ENCODE measurements around the gene POMGNT1.

The POMGNT1 gene

DNA sequence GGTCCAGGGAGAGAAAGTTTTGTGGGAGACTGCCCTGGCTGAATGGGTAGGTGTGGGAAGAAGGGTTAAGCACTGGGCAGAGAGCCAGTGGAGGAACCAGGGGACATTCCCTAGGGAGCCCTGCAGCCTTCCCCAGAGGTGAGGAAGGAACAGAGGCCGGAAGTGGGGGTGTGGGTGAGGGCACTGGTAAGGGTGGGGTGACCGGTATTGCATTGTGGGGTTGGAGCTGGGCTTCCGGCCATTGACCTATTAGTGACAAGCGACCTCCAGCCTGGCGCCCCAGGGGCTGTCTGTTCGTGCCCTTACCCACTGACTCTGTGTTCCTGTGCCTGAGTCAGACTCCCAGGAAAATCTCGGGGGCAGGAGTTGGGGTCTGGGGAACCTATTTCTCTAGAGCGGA, 26.9 kb downstream of the POMGNT1 start:
- Mint-ChIP-seq H3K9me3 (no peaks in the 10 kb centered on the region), H3K27me3 (peaks cover 61% of the 10 kb centered on the region), H3K27ac (no peak overlapping the region), H3K4me3 (no peak overlapping the region), H3K36me3 (no peaks in the 10 kb centered on the region), H3K4me1 (peaks cover 16% of the 10 kb centered on the region)
- no peak for DNase-seq
- CTCF ChIA-PET, result interaction anchor here (1.5 kb wide), 1 partner anchor 10 kb away, joined by 7 read pairs; no protein-coding TSS in a partner anchor

DNA sequence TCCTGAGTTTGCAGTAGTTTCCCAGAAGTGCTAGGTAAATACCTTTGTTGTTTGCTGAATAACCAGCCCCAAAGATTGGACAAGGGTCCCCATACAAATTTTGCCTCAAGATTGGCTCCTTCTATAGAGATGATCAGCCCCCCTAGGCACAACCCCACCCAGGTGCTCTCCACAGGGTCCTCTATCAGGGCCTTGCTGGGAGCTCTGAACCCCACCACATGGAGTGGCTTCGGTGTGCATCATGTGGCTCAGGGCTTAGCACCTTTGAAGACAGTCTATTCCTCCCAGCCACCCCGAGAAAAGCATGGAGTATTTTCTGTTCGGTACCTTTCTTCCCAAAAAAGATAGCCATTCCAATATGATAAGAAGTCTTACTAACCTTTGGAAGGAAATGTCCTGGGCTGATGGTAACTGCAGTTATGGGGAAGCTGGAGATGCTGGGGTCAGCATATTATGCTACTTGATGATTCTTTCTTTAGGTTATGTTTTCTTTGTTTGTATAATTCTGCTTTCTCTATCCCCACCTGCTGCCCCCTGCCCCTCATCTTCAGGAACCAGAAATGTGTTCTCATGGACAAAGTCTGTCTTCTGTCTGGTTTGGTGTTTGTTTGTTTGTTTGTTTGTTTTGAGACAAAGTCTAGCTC, 28.3 kb downstream of the POMGNT1 start:
- CTCF ChIA-PET, result interaction anchor here (1.0 to 1.7 kb wide), 2 partner anchors 9 to 134 kb away, joined by 3 to 4 read pairs; no protein-coding TSS in a partner anchor
- H3K9me3 Mint-ChIP-seq, result no peaks in the 10 kb centered on the region
- peaks cover 19% of the 10 kb centered on the region for H3K4me1 Mint-ChIP-seq
- H3K4me3 Mint-ChIP-seq, result no peak overlapping the region
- H3K27ac Mint-ChIP-seq, result no peak overlapping the region
- H3K27me3 Mint-ChIP-seq, result peaks cover 67% of the 10 kb centered on the region
- DNase-seq, result no peak
- H3K36me3 Mint-ChIP-seq, result no peaks in the 10 kb centered on the region

DNA sequence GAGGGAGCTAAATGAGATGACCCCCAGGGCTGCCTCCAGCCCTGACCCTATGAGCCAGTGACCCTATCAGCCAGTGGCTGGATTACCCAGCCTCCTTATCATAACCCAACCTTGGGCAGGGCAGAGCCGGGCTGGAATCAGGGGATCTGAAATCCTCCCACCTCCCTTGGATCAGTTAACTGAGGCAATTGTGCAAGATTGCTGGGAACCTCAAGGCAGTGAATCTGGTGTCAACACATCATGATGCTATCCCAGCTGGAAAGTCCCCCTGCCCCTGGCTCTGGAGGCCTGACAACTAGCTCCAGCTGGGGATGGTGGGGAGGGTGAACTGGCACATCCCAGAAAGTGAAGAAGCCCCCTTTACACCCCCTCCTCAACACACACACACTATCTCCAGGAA, 29.8 kb downstream of the POMGNT1 start:
- Mint-ChIP-seq H3K36me3 (no peaks in the 10 kb centered on the region), H3K9me3 (no peaks in the 10 kb centered on the region), H3K4me3 (no peak overlapping the region), H3K27ac (no peak overlapping the region), H3K27me3 (peaks cover 81% of the 10 kb centered on the region), H3K4me1 (peaks cover 19% of the 10 kb centered on the region)
- DNase-seq, result no peak
- CTCF ChIA-PET, result interaction anchor here (1.1 to 1.4 kb wide), 2 partner anchors 126 to 132 kb away, joined by 3 read pairs; no protein-coding TSS in a partner anchor

DNA sequence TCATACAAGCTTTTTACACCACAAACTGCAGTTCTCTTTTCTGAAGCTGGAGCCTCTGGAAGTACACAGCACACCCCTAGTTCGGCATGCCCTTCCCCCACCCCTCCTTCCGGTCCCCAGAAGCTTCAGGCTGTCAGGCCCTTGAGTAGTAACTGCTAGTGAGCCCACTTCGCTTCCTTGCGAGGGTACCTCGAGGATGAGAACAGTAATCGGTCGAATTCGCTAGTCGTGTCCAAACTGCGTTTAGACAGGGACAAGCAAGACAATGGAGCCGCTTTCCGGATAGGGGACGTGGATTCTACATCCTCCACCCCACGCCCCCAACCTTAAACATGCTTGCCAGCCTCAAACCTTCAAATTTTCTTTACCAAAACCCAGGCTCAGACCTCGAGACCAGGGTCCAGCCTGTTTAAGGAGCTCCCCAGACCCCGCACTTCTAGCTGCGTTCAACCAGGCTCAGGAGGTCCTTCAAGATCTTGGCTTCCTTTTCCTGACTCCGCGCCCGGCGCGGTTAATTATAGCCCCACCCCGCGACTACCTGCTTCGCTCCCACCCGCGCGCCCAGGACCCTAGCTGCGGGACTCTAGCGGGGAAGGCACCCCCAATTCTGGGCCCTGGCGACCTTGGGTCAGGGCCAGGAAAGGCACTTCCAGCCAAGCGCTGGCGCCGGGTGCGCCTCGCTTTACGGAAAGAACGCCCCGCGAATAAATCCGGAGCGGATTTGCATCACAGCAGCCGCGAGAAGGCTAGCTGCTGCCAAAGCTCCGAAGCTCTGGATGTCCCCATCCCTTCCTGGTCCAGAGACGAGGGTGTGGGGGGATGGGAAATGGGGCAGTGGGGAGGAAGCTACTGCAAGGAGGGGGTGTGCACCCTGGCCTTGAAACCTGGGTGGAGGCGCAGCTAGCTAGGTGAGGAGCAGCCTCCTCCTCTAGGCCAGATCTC, 31.4 kb downstream of the POMGNT1 start:
- Mint-ChIP-seq H3K9me3 (no peaks in the 10 kb centered on the region), H3K36me3 (no peaks in the 10 kb centered on the region), H3K27ac (peak overlapping the region; percentile 87), H3K27me3 (peaks cover 70% of the 10 kb centered on the region), H3K4me1 (peaks cover 19% of the 10 kb centered on the region), H3K4me3 (peak overlapping the region; percentile 75)
- CTCF ChIA-PET, result interaction anchor here (0.7 to 1.8 kb wide), 6 partner anchors 9 to 129 kb away, joined by 3 to 11 read pairs (median 5); partner anchors contain the start of gene P3R3URF
- DNase-seq, result peak; percentile 71

DNA sequence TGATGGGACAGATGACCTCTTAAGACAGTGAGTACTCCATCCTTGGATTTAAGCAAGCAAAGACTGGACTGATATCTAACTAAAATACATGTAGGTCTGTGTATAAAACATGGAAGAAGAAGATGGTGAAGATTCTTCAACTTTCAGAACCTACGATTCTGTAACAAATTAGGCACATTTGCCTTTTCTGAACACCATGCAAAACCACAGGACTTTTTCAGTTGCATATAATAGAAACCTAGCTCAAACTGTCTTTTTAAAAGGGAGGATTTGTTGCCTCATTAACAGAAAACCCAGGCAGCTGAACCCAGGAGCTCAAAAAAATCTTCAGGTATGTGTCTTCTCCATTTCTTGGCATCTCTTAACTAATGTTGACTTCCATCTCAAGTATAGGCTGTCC, 38.0 kb downstream of the POMGNT1 start:
- H3K4me3 Mint-ChIP-seq, result no peak overlapping the region
- no peaks in the 10 kb centered on the region for H3K9me3 Mint-ChIP-seq
- no peaks in the 10 kb centered on the region for H3K4me1 Mint-ChIP-seq
- no peak for DNase-seq
- no peaks in the 10 kb centered on the region for H3K36me3 Mint-ChIP-seq
- CTCF ChIA-PET, result no interaction called here
- no peak overlapping the region for H3K27ac Mint-ChIP-seq
- peaks cover 19% of the 10 kb centered on the region for H3K27me3 Mint-ChIP-seq

DNA sequence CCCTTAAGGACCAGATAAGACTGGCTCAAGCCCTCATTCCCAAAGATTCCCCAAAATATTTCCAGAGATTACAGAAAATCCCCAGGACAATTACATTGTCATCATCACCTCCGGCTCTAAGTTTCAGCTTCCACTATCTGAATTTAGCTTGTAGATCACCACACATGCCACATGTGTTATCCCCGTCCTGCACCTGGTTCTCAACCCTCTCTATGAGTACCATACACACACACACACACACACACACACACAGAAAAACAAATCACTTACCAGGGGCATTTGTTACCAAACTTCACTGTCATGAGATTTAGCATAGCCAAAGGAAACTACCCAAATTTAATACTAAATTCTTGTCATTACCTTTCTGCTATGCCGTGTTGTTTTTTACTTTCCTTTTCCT, 38.7 kb downstream of the POMGNT1 start:
- Mint-ChIP-seq H3K4me3 (no peak overlapping the region), H3K9me3 (no peaks in the 10 kb centered on the region), H3K27me3 (peaks cover 12% of the 10 kb centered on the region), H3K36me3 (no peaks in the 10 kb centered on the region), H3K27ac (no peak overlapping the region), H3K4me1 (no peaks in the 10 kb centered on the region)
- DNase-seq, result no peak
- CTCF ChIA-PET, result no interaction called here

DNA sequence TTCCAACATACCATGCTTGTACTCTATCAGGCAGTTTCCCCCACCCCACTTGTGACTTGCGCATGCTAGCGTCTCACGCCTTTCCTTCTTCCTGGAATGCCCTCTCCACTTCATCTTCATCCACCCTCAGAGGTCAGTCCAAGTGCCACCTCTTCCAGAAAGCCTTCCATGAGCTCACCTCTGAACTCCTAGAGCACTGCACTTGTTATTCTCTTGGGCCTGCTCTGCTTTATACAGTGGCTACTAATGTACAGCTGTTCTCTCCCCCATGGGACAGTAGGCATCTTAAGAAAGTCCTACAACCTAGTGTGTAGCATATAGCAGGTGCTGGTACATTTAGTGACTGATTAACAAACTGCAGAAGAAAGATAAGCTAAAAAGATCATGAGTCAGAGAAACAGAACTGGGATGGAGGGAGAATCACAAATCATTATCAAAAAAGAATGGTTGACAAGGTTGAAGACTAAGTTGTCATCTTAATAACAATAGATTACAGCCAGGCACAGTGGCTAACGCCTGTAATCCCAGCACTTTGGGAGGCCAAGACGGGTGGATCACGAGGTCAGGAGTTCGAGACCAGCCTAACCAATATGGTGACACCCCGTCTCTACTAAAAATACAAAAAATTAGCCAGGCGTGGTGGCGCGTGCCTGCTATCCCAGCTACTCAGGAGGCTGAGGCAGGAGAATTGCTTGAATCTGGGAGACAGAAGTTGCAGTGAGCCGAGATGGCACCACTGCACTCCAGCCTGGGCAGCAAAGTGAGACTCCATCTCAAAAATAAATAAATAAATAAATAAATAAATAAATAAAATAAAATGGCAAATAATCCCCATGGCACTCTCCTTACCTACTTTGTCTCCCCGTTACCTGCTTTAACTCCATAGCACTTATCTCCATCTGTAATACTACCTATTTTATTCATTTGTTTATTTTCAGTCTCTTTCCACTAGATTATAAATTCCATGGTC, 39.6 kb downstream of the POMGNT1 start:
- peaks cover 3% of the 10 kb centered on the region for H3K27me3 Mint-ChIP-seq
- H3K27ac Mint-ChIP-seq, result no peak overlapping the region
- no peak overlapping the region for H3K4me3 Mint-ChIP-seq
- H3K9me3 Mint-ChIP-seq, result no peaks in the 10 kb centered on the region
- CTCF ChIA-PET, result no interaction called here
- DNase-seq, result no peak
- H3K36me3 Mint-ChIP-seq, result no peaks in the 10 kb centered on the region
- H3K4me1 Mint-ChIP-seq, result no peaks in the 10 kb centered on the region

DNA sequence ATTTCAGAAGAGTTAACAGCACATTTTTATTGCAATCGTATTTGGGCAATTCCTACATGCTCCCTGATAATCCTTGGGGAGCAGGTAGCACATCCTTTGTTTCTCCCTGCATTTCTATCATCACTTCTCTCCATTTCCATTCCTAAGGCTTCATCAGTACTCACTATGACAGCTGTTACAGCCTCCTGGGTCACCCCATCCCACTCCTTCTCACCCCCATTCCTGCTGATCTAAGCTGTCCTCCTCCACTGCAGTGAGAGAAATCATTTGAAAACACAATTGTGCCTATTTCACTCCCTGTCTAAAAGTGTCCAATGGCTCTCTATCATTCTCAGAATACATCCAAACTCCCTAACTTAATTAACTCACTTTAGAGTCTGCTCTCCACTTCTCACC, 40.3 kb downstream of the POMGNT1 start:
- H3K9me3 Mint-ChIP-seq, result no peaks in the 10 kb centered on the region
- H3K36me3 Mint-ChIP-seq, result no peaks in the 10 kb centered on the region
- no peak overlapping the region for H3K27ac Mint-ChIP-seq
- CTCF ChIA-PET, result interaction anchor here (1.1 to 1.6 kb wide), 2 partner anchors 9 to 16 kb away, joined by 4 read pairs; no protein-coding TSS in a partner anchor
- no peaks in the 10 kb centered on the region for H3K4me1 Mint-ChIP-seq
- DNase-seq, result no peak
- H3K4me3 Mint-ChIP-seq, result no peak overlapping the region
- no peaks in the 10 kb centered on the region for H3K27me3 Mint-ChIP-seq

DNA sequence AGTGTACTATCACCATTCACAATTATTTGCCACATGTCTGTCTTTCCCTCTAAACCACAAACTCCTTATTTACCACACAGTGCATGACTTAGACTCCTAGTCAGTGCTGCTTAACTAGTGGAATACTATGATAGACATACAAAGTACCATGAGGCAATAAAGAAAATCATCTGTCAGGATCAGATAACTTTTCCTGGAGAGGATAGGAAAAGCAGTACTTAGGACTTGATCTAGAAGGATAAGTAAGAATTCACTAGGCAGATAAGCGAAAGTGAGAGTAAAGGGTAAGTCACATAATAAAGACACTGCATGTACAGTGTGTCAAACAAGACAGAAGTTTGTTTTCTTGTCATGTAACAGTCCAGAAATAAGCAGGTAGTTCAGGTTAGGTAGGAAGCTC, 44.5 kb downstream of the POMGNT1 start:
- Mint-ChIP-seq H3K4me1 (no peaks in the 10 kb centered on the region), H3K27ac (no peak overlapping the region), H3K36me3 (no peaks in the 10 kb centered on the region), H3K27me3 (no peaks in the 10 kb centered on the region), H3K9me3 (no peaks in the 10 kb centered on the region), H3K4me3 (no peak overlapping the region)
- DNase-seq, result no peak
- CTCF ChIA-PET, result no interaction called here

DNA sequence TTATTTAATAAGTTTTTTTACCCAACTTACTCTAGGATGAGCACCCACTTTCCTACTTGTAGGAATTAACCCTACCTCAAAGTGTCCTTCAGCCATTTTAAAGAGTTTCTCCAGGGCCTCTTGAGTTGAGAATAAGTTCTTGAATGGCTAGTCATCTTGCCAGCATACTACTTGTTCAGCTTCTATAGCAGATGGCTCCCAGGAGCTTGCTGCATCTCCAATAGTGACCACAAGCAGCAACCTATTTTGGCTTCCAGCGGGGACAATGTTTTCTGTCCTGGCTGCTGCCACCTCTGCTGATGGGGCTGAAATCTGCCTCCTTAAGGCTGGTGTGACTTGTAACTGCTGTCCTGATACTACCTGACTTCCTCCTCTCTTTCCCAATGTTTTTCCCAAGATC, 45.0 kb downstream of the POMGNT1 start:
- no peaks in the 10 kb centered on the region for H3K36me3 Mint-ChIP-seq
- H3K27ac Mint-ChIP-seq, result no peak overlapping the region
- H3K4me1 Mint-ChIP-seq, result no peaks in the 10 kb centered on the region
- H3K4me3 Mint-ChIP-seq, result no peak overlapping the region
- no peaks in the 10 kb centered on the region for H3K9me3 Mint-ChIP-seq
- H3K27me3 Mint-ChIP-seq, result peaks cover under 1% of the 10 kb centered on the region
- CTCF ChIA-PET, result no interaction called here
- no peak for DNase-seq

DNA sequence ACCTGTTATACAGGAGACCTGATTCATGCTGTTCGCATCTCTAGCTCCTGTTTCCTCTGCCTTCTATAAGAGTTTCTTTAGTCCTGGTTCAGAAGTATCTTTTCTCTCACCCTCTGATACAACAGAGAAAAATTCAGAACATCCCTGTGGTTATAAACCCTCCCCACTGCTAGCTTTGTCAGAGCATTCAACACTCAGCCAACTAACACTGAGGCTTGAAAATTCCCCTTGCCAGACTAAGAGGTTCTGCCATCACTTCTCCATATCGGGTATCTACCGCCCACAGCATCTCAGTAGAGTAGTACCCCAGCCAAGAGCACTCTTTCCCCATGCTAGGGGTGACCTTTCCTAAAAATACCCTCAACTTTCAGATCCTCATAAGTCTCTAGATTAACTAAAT, 46.2 kb downstream of the POMGNT1 start:
- peaks cover 9% of the 10 kb centered on the region for H3K27me3 Mint-ChIP-seq
- no peak overlapping the region for H3K27ac Mint-ChIP-seq
- H3K36me3 Mint-ChIP-seq, result no peaks in the 10 kb centered on the region
- CTCF ChIA-PET, result interaction anchor here (0.9 kb wide), 1 partner anchor 118 kb away, joined by 3 read pairs; no protein-coding TSS in a partner anchor
- no peaks in the 10 kb centered on the region for H3K9me3 Mint-ChIP-seq
- H3K4me1 Mint-ChIP-seq, result no peaks in the 10 kb centered on the region
- DNase-seq, result no peak
- H3K4me3 Mint-ChIP-seq, result no peak overlapping the region

DNA sequence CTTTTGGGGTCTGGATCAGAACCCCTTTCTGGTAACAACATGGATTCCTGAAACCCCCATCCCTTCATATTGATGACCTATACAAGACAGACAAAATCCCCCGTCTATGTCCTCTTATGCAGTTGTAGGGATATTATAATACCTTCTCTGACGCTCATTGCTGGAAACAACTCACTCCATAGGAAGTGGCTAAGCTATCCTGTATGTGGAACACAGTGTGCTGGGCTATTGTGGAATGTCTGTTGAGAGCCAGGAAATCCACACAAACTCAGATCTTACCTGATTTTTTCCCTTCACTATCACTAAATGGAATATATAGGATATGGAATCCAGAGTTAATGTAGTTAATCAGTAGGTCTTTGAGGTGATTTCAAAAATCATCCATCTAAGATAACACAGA, 48.1 kb downstream of the POMGNT1 start:
- CTCF ChIA-PET, result no interaction called here
- Mint-ChIP-seq H3K36me3 (no peaks in the 10 kb centered on the region), H3K9me3 (no peaks in the 10 kb centered on the region), H3K4me1 (no peaks in the 10 kb centered on the region), H3K27ac (no peak overlapping the region), H3K4me3 (no peak overlapping the region), H3K27me3 (peaks cover 21% of the 10 kb centered on the region)
- DNase-seq, result no peak

DNA sequence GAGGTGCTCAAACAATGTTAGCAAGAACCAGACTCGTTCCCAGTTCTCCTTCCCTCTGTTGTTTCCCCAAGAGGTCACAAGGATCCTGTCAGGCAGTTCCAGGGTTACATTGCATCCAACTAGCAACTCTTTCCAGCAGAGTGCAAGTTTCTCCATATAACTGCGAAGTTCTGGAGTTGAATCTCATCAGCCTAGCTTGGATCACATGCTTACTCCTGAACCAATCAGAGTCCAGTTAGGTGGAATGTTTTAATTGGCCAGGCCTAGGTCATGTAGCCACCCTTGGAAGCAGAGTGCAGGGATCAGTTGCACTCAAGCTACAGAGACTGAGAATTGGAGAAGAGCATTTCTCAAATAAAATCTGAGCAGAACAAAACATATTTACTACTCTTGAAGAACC, 49.9 kb downstream of the POMGNT1 start:
- Mint-ChIP-seq H3K4me1 (no peaks in the 10 kb centered on the region), H3K4me3 (no peak overlapping the region), H3K27ac (no peak overlapping the region), H3K9me3 (no peaks in the 10 kb centered on the region), H3K36me3 (no peaks in the 10 kb centered on the region), H3K27me3 (peaks cover 27% of the 10 kb centered on the region)
- DNase-seq, result no peak
- CTCF ChIA-PET, result no interaction called here

All from activated naive CD4-positive, alpha-beta T cell treated with anti-CD3 and anti-CD28 coated beads, Interleukin-2, amount 10 ng/mL, durations not matched to agents 7 days and 5 days (primary cell).